Lower lobe of right lung (tissue), 2 donors: Measurements from ENCODE around the gene CDKL1. TPM values are rescaled to one million over a fixed set of nuclear protein-coding genes. Genes with fewer than 3 reads are reported as not detected.
A peak's percentile ranks its signal among the peaks of the same experiment; 100 is the strongest.

ENCODE experiments used
- ATAC-seq, 2 donors: fragments of 200-7000 bp; cut with Tn5 transposase; one replicate each; pipeline ENCODE4 v1.9.1; 2020 to 2022; ENCODE audit warnings: mild to moderate bottlenecking in 2 of 2, moderate library complexity in 2 of 2
- DNase-seq: peaks from one replicate; pipeline ENCODE4 v3.0.0-alpha.2; 2020
- H3K27ac ChIP-seq: fragments of 200-600 bp; one replicate; pipeline ENCODE4 v1.8.0; 2022
- H3K27me3 ChIP-seq: fragments of 200-600 bp; one replicate; pipeline ENCODE4 v1.8.0; 2022; ENCODE audit warnings: low read depth
- H3K36me3 ChIP-seq: fragments of 200-600 bp; one replicate; pipeline ENCODE4 v1.8.0; 2022; ENCODE audit warnings: mild to moderate bottlenecking
- H3K4me1 ChIP-seq: fragments of 200-600 bp; one replicate; pipeline ENCODE4 v1.8.0; 2022
- H3K4me3 ChIP-seq: fragments of 200-600 bp; one replicate; pipeline ENCODE4 v1.8.0; 2022; ENCODE audit warnings: mild to moderate bottlenecking
- H3K9me3 ChIP-seq: fragments of 200-600 bp; one replicate; pipeline ENCODE4 v1.8.0; 2022
- CTCF ChIP-seq: fragments of 200-600 bp; IDR thresholded peaks from one replicate; pipeline ENCODE4 v1.8.0; 2022; ENCODE audit warnings: antibody characterized with exemption, mild to moderate bottlenecking
- intact Hi-C: fragments of 100-400 bp; cut with DNase I; formaldehyde crosslinking; loops from one replicate; pipeline ENCODE4 v1.11.0; 2022
- total RNA-seq: library from RNA; stranded (reverse); fragmentation: NEBNext Ultra II Directional; extraction: Animal tissue kit (Norgen Biotek cat#: 25700); gene quantifications from one replicate; pipeline ENCODE4 v1.2.1, GENCODE V29; 2021
- donor health status: DM: no; HTN: yes; CAD: no; lungs with severe emphysema.

The CDKL1 gene
- total RNA-seq, 1 donor from 2014 or later: 25.3 TPM

- no peak overlapping the region for H3K4me3 ChIP-seq
- no peak for ATAC-seq
Observed at GRCh38 chr14:50380455-50380854, 16.2 kb downstream of the CDKL1 start.

GRCh38 chr14:50379563-50379962 is 17.1 kb downstream of the CDKL1 start:
- Histone ChIP-seq H3K27ac (no peak overlapping the region), H3K4me3 (no peak overlapping the region), H3K36me3 (no peaks in the 10 kb centered on the region), H3K9me3 (no peaks in the 10 kb centered on the region), H3K27me3 (no peaks in the 10 kb centered on the region), H3K4me1 (peaks cover 5% of the 10 kb centered on the region)
- intact Hi-C loops: no loop called here
- DNase-seq: no peak
- no peak for TF ChIP-seq CTCF
- no peak for ATAC-seq

More at GRCh38 chr14:50380455-50380854, 16.2 kb downstream of the CDKL1 start:
- H3K27me3 ChIP-seq: no peaks in the 10 kb centered on the region
- H3K4me1 ChIP-seq: peaks cover 5% of the 10 kb centered on the region
- DNase-seq: no peak
- no peaks in the 10 kb centered on the region for H3K36me3 ChIP-seq
- no peaks in the 10 kb centered on the region for H3K9me3 ChIP-seq
- no peak for TF ChIP-seq CTCF
- no peak overlapping the region for H3K27ac ChIP-seq
- intact Hi-C loops: no loop called here

- Histone ChIP-seq H3K4me1 (peaks cover 5% of the 10 kb centered on the region), H3K4me3 (no peak overlapping the region), H3K27ac (no peak overlapping the region), H3K27me3 (no peaks in the 10 kb centered on the region), H3K9me3 (no peaks in the 10 kb centered on the region), H3K36me3 (no peaks in the 10 kb centered on the region)
- no peak for DNase-seq
- intact Hi-C loops: no loop called here
- ATAC-seq: peak in 1 of 2 donors; percentile 16
- TF ChIP-seq CTCF: no peak
Observed at GRCh38 chr14:50377550-50378085, 19.1 kb downstream of the CDKL1 start.

GRCh38 chr14:50375760-50376159 is 20.9 kb downstream of the CDKL1 start:
- peaks cover 5% of the 10 kb centered on the region for H3K4me1 ChIP-seq
- no peak for DNase-seq
- no peak overlapping the region for H3K4me3 ChIP-seq
- no peaks in the 10 kb centered on the region for H3K27me3 ChIP-seq
- no peaks in the 10 kb centered on the region for H3K9me3 ChIP-seq
- TF ChIP-seq CTCF: no peak
- ATAC-seq: no peak
- no peak overlapping the region for H3K27ac ChIP-seq
- no peaks in the 10 kb centered on the region for H3K36me3 ChIP-seq
- intact Hi-C loops: no loop called here

- Histone ChIP-seq H3K27ac (no peak overlapping the region), H3K4me3 (no peak overlapping the region), H3K36me3 (no peaks in the 10 kb centered on the region), H3K4me1 (peaks cover 5% of the 10 kb centered on the region), H3K27me3 (no peaks in the 10 kb centered on the region), H3K9me3 (no peaks in the 10 kb centered on the region)
- intact Hi-C loops: no loop called here
- ATAC-seq (no peak), DNase-seq (no peak)
- no peak for TF ChIP-seq CTCF
Observed at GRCh38 chr14:50373959-50374358, 22.7 kb downstream of the CDKL1 start.
